ENCODE measurements around the gene NT5E. TPM values are rescaled to one million over a fixed set of nuclear protein-coding genes. Genes with fewer than 3 reads are reported as not detected.

NT5E gene
- total RNA-seq, 1 donor from 2014 or later: not detected

GRCh38 chr6:85460921-85461797, 11.3 kb downstream of the NT5E start:
- Histone ChIP-seq H3K4me2 (no peak overlapping the region), H3K27ac (no peak overlapping the region), H3K36me3 (no peaks in the 10 kb centered on the region), H3K4me1 (no peaks in the 10 kb centered on the region), H3K27me3 (no peaks in the 10 kb centered on the region), H3K4me3 (no peak overlapping the region), H2AFZ (replicated peaks) (no peak overlapping the region), H3F3A (ENCODE audit: low read depth) (no peaks in the 10 kb centered on the region), H3K9ac (no peak overlapping the region), H3K79me2 (ENCODE audit: low read depth) (no peaks in the 10 kb centered on the region), H3K9me3 (ENCODE audit: low read depth) (no peaks in the 10 kb centered on the region), H4K20me1 (ENCODE audit: low read depth) (no peaks in the 10 kb centered on the region)
- Mint-ChIP-seq H3K4me3 (no peak overlapping the region), H3K27ac (no peak overlapping the region), H3K9me3 (no peaks in the 10 kb centered on the region), H3K4me1 (peaks cover 6% of the 10 kb centered on the region), H3K36me3 (no peaks in the 10 kb centered on the region), H3K27me3 (ENCODE audit: insufficient read depth, low read depth) (peaks cover 2% of the 10 kb centered on the region)
- TF ChIP-seq EZH2 (IDR thresholded peaks at IDR 0.05) (no peak), EZH2phosphoT487 (IDR thresholded peaks at IDR 0.05) (no peak), CTCF (IDR thresholded peaks at IDR 0.05) (no peak)
- no peak for DNase-seq (ENCODE audit: low spot score)

- H3K4me2 ChIP-seq: no peak overlapping the region
- Mint-ChIP-seq H3K27me3 (ENCODE audit: insufficient read depth, low read depth) (no peaks in the 10 kb centered on the region), H3K4me1 (peaks cover 6% of the 10 kb centered on the region), H3K4me3 (no peak overlapping the region), H3K9me3 (no peaks in the 10 kb centered on the region), H3K27ac (no peak overlapping the region), H3K36me3 (no peaks in the 10 kb centered on the region)
- no peaks in the 10 kb centered on the region for H3K36me3 ChIP-seq
- H3K4me3 ChIP-seq: no peak overlapping the region
- H3K27ac ChIP-seq: no peak overlapping the region
- no peaks in the 10 kb centered on the region for H4K20me1 ChIP-seq (ENCODE audit: low read depth)
- no peak for TF ChIP-seq EZH2phosphoT487 (IDR thresholded peaks at IDR 0.05)
- TF ChIP-seq EZH2 (IDR thresholded peaks at IDR 0.05): no peak
- TF ChIP-seq CTCF (IDR thresholded peaks at IDR 0.05): no peak
- no peaks in the 10 kb centered on the region for H3K4me1 ChIP-seq
- no peaks in the 10 kb centered on the region for H3F3A ChIP-seq (ENCODE audit: low read depth)
- no peak overlapping the region for H3K9ac ChIP-seq
- no peaks in the 10 kb centered on the region for H3K9me3 ChIP-seq (ENCODE audit: low read depth)
- H2AFZ ChIP-seq (replicated peaks): no peak overlapping the region
- no peak for DNase-seq (ENCODE audit: low spot score)
- no peaks in the 10 kb centered on the region for H3K79me2 ChIP-seq (ENCODE audit: low read depth)
- H3K27me3 ChIP-seq: no peaks in the 10 kb centered on the region
Observed at GRCh38 chr6:85461798-85462170, 11.9 kb downstream of the NT5E start.

- Histone ChIP-seq H3K4me1 (no peaks in the 10 kb centered on the region), H3K27ac (no peak overlapping the region), H3K9me3 (ENCODE audit: low read depth) (no peaks in the 10 kb centered on the region), H2AFZ (replicated peaks) (no peak overlapping the region), H4K20me1 (ENCODE audit: low read depth) (no peaks in the 10 kb centered on the region), H3K36me3 (no peaks in the 10 kb centered on the region), H3K9ac (no peak overlapping the region), H3K4me2 (no peak overlapping the region), H3K27me3 (no peaks in the 10 kb centered on the region), H3K4me3 (no peak overlapping the region), H3F3A (ENCODE audit: low read depth) (no peaks in the 10 kb centered on the region), H3K79me2 (ENCODE audit: low read depth) (no peaks in the 10 kb centered on the region)
- Mint-ChIP-seq H3K27ac (no peak overlapping the region), H3K27me3 (ENCODE audit: insufficient read depth, low read depth) (no peaks in the 10 kb centered on the region), H3K36me3 (no peaks in the 10 kb centered on the region), H3K4me1 (peaks cover 6% of the 10 kb centered on the region), H3K4me3 (no peak overlapping the region), H3K9me3 (no peaks in the 10 kb centered on the region)
- TF ChIP-seq CTCF (IDR thresholded peaks at IDR 0.05) (no peak), EZH2 (IDR thresholded peaks at IDR 0.05) (no peak), EZH2phosphoT487 (IDR thresholded peaks at IDR 0.05) (no peak)
- DNase-seq (ENCODE audit: low spot score): no peak
Observed at GRCh38 chr6:85462673-85463072, 12.8 kb downstream of the NT5E start.
